Measurements from ENCODE around the gene ANKRD60. TPM values are rescaled to one million over a fixed set of nuclear protein-coding genes. Genes with fewer than 3 reads are reported as not detected.

The ANKRD60 gene
- total RNA-seq, 8 experiments from 2014 or later = not detected

GRCh38 chr20:58256842-58257241, 28.4 kb upstream of the ANKRD60 start:
- Histone ChIP-seq H3K4me3 (no peak overlapping the region), H3K4me1 (replicated peaks in 1 of 2) (peaks cover 0 to 5% of the 10 kb centered on the region in 2 donors), H3K27ac (no peak overlapping the region)
- in situ Hi-C loops (cut with MboI; ENCODE audit: low pct_unique_long_range_greater_than_20kb in 2 of 9, low sequenced_read_pairs in 9 of 9, unreplicated experiment in 9 of 9) = no loop called here
- no peak for ATAC-seq (replicated peaks in 6 of 8)
- WGBS, 10 experiments = 69 to 100% (median 100%) methylated on average over 2 to 4 of the region's 4 CpGs; no CpG with 5 or more reads in 1 of the 10 experiments

- Histone ChIP-seq H3K27ac (no peak overlapping the region), H3K4me3 (no peak overlapping the region), H3K4me1 (replicated peaks in 1 of 2) (peaks cover 0 to 5% of the 10 kb centered on the region in 2 donors)
- in situ Hi-C loops (cut with MboI; ENCODE audit: low pct_unique_long_range_greater_than_20kb in 2 of 9, low sequenced_read_pairs in 9 of 9, unreplicated experiment in 9 of 9) = no loop called here
- WGBS, 10 experiments = 83 to 100% (median 96%) methylated on average over 1 to 2 of the region's 2 CpGs
- no peak for ATAC-seq (replicated peaks in 6 of 8)
Observed at GRCh38 chr20:58256307-58256706, 27.9 kb upstream of the ANKRD60 start.

- in situ Hi-C loops (cut with MboI; ENCODE audit: low pct_unique_long_range_greater_than_20kb in 2 of 9, low sequenced_read_pairs in 9 of 9, unreplicated experiment in 9 of 9) = no loop called here
- ATAC-seq (replicated peaks in 6 of 8) = no peak
- Histone ChIP-seq H3K4me3 (no peak overlapping the region), H3K27ac (no peak overlapping the region), H3K4me1 (replicated peaks in 1 of 2) (peaks cover 0 to 5% of the 10 kb centered on the region in 2 donors)
Observed at GRCh38 chr20:58254890-58255289, 26.4 kb upstream of the ANKRD60 start.

GRCh38 chr20:58251979-58252591, 23.6 kb upstream of the ANKRD60 start:
- Histone ChIP-seq H3K4me3 (no peak overlapping the region), H3K4me1 (replicated peaks in 1 of 2) (peaks cover 0 to 5% of the 10 kb centered on the region in 2 donors), H3K27ac (no peak overlapping the region)
- WGBS, 10 experiments = 0 to 100% (median 69%) methylated on average over 1 to 2 of the region's 2 CpGs
- in situ Hi-C loops (cut with MboI; ENCODE audit: low pct_unique_long_range_greater_than_20kb in 2 of 9, low sequenced_read_pairs in 9 of 9, unreplicated experiment in 9 of 9) = no loop called here
- ATAC-seq (replicated peaks in 6 of 8) = peak in 5 of 8 experiments; percentile 39 to 96 (median 88)

- H3K27ac ChIP-seq = no peak overlapping the region
- 78 to 100% (median 86%) methylated on average over 2 to 7 of the region's 8 CpGs for whole genome bisulfite sequencing, 10 experiments
- in situ Hi-C loops (cut with MboI; ENCODE audit: low pct_unique_long_range_greater_than_20kb in 2 of 9, low sequenced_read_pairs in 9 of 9, unreplicated experiment in 9 of 9) = no loop called here
- peaks cover 0 to 5% of the 10 kb centered on the region in 2 donors for H3K4me1 ChIP-seq (replicated peaks in 1 of 2)
- no peak for ATAC-seq (replicated peaks in 6 of 8)
- H3K4me3 ChIP-seq = no peak overlapping the region
Observed at GRCh38 chr20:58251348-58251978, 23.0 kb upstream of the ANKRD60 start.

GRCh38 chr20:58246346-58246745, 17.9 kb upstream of the ANKRD60 start:
- Histone ChIP-seq H3K4me3 (no peak overlapping the region), H3K4me1 (replicated peaks in 1 of 2) (no peaks in the 10 kb centered on the region), H3K27ac (no peak overlapping the region)
- in situ Hi-C loops (cut with MboI; ENCODE audit: low pct_unique_long_range_greater_than_20kb in 2 of 9, low sequenced_read_pairs in 9 of 9, unreplicated experiment in 9 of 9) = loop anchor here in 7 of 9 experiments (25.0 kb wide), 6 partner anchors 191 to 1216 kb away; partner anchors contain the start of genes STX16 (in 3 of the 7), GNAS (in 2 of the 7) and GNAS-AS1 (in 2 of the 7)
- WGBS, 10 experiments = 71 to 90% (median 79%) methylated on average over 1 to 8 of the region's 9 CpGs; no CpG with 5 or more reads in 2 of the 10 experiments
- ATAC-seq (replicated peaks in 6 of 8) = peak in 2 of 8 experiments; percentile 25 to 26

- in situ Hi-C loops (cut with MboI; ENCODE audit: low pct_unique_long_range_greater_than_20kb in 2 of 9, low sequenced_read_pairs in 9 of 9, unreplicated experiment in 9 of 9) = loop anchor here in 7 of 9 experiments (25.0 kb wide), 6 partner anchors 191 to 1216 kb away; partner anchors contain the start of genes STX16 (in 3 of the 7), GNAS (in 2 of the 7) and GNAS-AS1 (in 2 of the 7)
- H3K4me1 ChIP-seq (replicated peaks in 1 of 2) = no peaks in the 10 kb centered on the region
- ATAC-seq (replicated peaks in 6 of 8) = no peak
- no peak overlapping the region for H3K27ac ChIP-seq
- no peak overlapping the region for H3K4me3 ChIP-seq
- 80 to 100% (median 93%) methylated on average over 1 to 8 of the region's 8 CpGs; no CpG with 5 or more reads in 5 of the 10 experiments for WGBS, 10 experiments
Observed at GRCh38 chr20:58245931-58246330, 17.5 kb upstream of the ANKRD60 start.

- Histone ChIP-seq H3K27ac (no peak overlapping the region), H3K4me3 (no peak overlapping the region), H3K4me1 (replicated peaks in 1 of 2) (no peaks in the 10 kb centered on the region)
- in situ Hi-C loops (cut with MboI; ENCODE audit: low pct_unique_long_range_greater_than_20kb in 2 of 9, low sequenced_read_pairs in 9 of 9, unreplicated experiment in 9 of 9) = loop anchor here in 7 of 9 experiments (25.0 kb wide), 6 partner anchors 192 to 1217 kb away; partner anchors contain the start of genes STX16 (in 3 of the 7), GNAS (in 2 of the 7) and GNAS-AS1 (in 2 of the 7)
- no peak for ATAC-seq (replicated peaks in 6 of 8)
- 50 to 100% (median 90%) methylated on average over 1 to 10 of the region's 10 CpGs for WGBS, 10 experiments
Observed at GRCh38 chr20:58245181-58245891, 16.9 kb upstream of the ANKRD60 start.

- in situ Hi-C loops (cut with MboI; ENCODE audit: low pct_unique_long_range_greater_than_20kb in 2 of 9, low sequenced_read_pairs in 9 of 9, unreplicated experiment in 9 of 9) = loop anchor here in 7 of 9 experiments (25.0 kb wide), 6 partner anchors 193 to 1218 kb away; partner anchors contain the start of genes STX16 (in 3 of the 7), GNAS (in 2 of the 7) and GNAS-AS1 (in 2 of the 7)
- Histone ChIP-seq H3K27ac (no peak overlapping the region), H3K4me3 (no peak overlapping the region), H3K4me1 (replicated peaks in 1 of 2) (no peaks in the 10 kb centered on the region)
- 88 to 100% (median 95%) methylated on average over 1 to 7 of the region's 7 CpGs; no CpG with 5 or more reads in 2 of the 10 experiments for WGBS, 10 experiments
- no peak for ATAC-seq (replicated peaks in 6 of 8)
Observed at GRCh38 chr20:58244517-58245030, 16.1 kb upstream of the ANKRD60 start.

GRCh38 chr20:58243653-58244410, 15.4 kb upstream of the ANKRD60 start:
- in situ Hi-C loops (cut with MboI; ENCODE audit: low pct_unique_long_range_greater_than_20kb in 2 of 9, low sequenced_read_pairs in 9 of 9, unreplicated experiment in 9 of 9) = loop anchor here in 7 of 9 experiments (25.0 kb wide), 6 partner anchors 193 to 1218 kb away; partner anchors contain the start of genes STX16 (in 3 of the 7), GNAS (in 2 of the 7) and GNAS-AS1 (in 2 of the 7)
- WGBS, 10 experiments = 33 to 100% (median 92%) methylated on average over 1 to 9 of the region's 9 CpGs; no CpG with 5 or more reads in 3 of the 10 experiments

GRCh38 chr20:58242824-58243223, 14.4 kb upstream of the ANKRD60 start:
- Histone ChIP-seq H3K4me1 (replicated peaks in 1 of 2) (peaks cover 3 to 11% of the 10 kb centered on the region in 2 donors), H3K27ac (no peak overlapping the region), H3K4me3 (no peak overlapping the region)
- in situ Hi-C loops (cut with MboI; ENCODE audit: low pct_unique_long_range_greater_than_20kb in 2 of 9, low sequenced_read_pairs in 9 of 9, unreplicated experiment in 9 of 9) = loop anchor here in 7 of 9 experiments (25.0 kb wide), 6 partner anchors 194 to 1219 kb away; partner anchors contain the start of genes STX16 (in 3 of the 7), GNAS (in 2 of the 7) and GNAS-AS1 (in 2 of the 7)
- no peak for ATAC-seq (replicated peaks in 6 of 8)
- WGBS, 10 experiments = 90 to 100% (median 95%) methylated on average over 1 to 4 of the region's 5 CpGs; no CpG with 5 or more reads in 5 of the 10 experiments

More at GRCh38 chr20:58243653-58244410, 15.4 kb upstream of the ANKRD60 start:
- ATAC-seq (replicated peaks in 6 of 8) = no peak
- Histone ChIP-seq H3K4me1 (replicated peaks in 1 of 2) (peaks cover 0 to 2% of the 10 kb centered on the region in 2 donors), H3K4me3 (no peak overlapping the region), H3K27ac (no peak overlapping the region)

Measured in motor neuron (in vitro differentiated cells).